ENCODE results near the gene GSK3B.

GSK3B gene

DNA sequence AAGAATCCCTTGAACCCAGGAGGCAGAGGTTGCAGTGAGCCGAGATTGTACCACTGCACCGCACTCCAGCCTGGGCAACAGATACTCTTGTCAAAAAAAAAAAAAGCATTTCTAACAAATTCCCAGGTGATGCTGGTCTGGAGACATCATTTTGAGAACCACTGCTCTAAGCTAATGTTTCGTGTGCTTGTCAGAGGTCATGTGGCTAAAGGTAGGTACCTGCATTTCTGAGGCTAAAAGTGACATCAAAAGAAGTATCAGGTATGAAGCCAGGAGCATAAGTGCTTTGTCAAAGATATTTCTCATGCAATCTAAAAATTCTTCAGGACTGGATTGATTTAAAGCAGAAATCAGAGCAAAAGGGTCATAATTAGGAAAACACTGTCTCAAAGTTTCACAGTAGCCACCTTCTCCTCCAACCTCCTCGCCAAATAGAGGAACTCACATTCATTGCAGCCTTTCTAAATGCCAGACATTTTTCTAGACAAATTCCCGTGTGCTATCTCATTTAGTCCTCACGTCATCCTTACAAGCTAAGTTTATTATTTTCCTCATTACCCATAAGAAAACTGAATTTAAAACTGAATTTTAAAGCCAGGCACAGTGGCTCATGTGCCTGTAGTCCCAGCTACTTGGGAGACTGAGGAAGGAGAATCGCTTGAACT lies 25.7 kb upstream of the GSK3B start:
- H3K4me1 ChIP-seq (ENCODE audit: control insufficient read depth in 1 of 2, insufficient read depth in 1 of 2, low read depth in 1 of 2, low read length in 1 of 2): no peaks in the 10 kb centered on the region
- H3K27ac ChIP-seq: no peak overlapping the region
- no peak overlapping the region for H3K4me3 ChIP-seq (ENCODE audit: low read depth in 1 of 2, low read length in 1 of 2)
- no peaks in the 10 kb centered on the region for H3K36me3 ChIP-seq
- no peaks in the 10 kb centered on the region for H3K9me3 ChIP-seq
- H3K27me3 ChIP-seq: no peaks in the 10 kb centered on the region
- TF ChIP-seq, protein P1, sequence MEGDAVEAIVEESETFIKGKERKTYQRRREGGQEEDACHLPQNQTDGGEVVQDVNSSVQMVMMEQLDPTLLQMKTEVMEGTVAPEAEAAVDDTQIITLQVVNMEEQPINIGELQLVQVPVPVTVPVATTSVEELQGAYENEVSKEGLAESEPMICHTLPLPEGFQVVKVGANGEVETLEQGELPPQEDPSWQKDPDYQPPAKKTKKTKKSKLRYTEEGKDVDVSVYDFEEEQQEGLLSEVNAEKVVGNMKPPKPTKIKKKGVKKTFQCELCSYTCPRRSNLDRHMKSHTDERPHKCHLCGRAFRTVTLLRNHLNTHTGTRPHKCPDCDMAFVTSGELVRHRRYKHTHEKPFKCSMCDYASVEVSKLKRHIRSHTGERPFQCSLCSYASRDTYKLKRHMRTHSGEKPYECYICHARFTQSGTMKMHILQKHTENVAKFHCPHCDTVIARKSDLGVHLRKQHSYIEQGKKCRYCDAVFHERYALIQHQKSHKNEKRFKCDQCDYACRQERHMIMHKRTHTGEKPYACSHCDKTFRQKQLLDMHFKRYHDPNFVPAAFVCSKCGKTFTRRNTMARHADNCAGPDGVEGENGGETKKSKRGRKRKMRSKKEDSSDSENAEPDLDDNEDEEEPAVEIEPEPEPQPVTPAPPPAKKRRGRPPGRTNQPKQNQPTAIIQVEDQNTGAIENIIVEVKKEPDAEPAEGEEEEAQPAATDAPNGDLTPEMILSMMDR (IDR thresholded peaks at IDR 0.05): no peak

- Histone ChIP-seq H3K27me3 (no peaks in the 10 kb centered on the region), H3K27ac (no peak overlapping the region), H3K4me1 (ENCODE audit: control insufficient read depth in 1 of 2, insufficient read depth in 1 of 2, low read depth in 1 of 2, low read length in 1 of 2) (no peaks in the 10 kb centered on the region), H3K9me3 (no peaks in the 10 kb centered on the region), H3K4me3 (ENCODE audit: low read depth in 1 of 2, low read length in 1 of 2) (no peak overlapping the region), H3K36me3 (no peaks in the 10 kb centered on the region)
- TF ChIP-seq, protein P1 (IDR thresholded peaks at IDR 0.05): no peak
These were observed 20.7 kb upstream of the GSK3B start for GRCh38 chr3:120114981-120115380.

GRCh38 chr3:120114376-120114775 lies 20.1 kb upstream of the GSK3B start:
- H3K4me1 ChIP-seq (ENCODE audit: control insufficient read depth in 1 of 2, insufficient read depth in 1 of 2, low read depth in 1 of 2, low read length in 1 of 2): no peaks in the 10 kb centered on the region
- no peaks in the 10 kb centered on the region for H3K36me3 ChIP-seq
- H3K4me3 ChIP-seq (ENCODE audit: low read depth in 1 of 2, low read length in 1 of 2): no peak overlapping the region
- H3K27me3 ChIP-seq: no peaks in the 10 kb centered on the region
- TF ChIP-seq, protein P1 (IDR thresholded peaks at IDR 0.05): no peak
- H3K27ac ChIP-seq: no peak overlapping the region
- no peaks in the 10 kb centered on the region for H3K9me3 ChIP-seq

- no peaks in the 10 kb centered on the region for H3K27me3 ChIP-seq
- no peak overlapping the region for H3K27ac ChIP-seq
- no peaks in the 10 kb centered on the region for H3K36me3 ChIP-seq
- H3K4me3 ChIP-seq (ENCODE audit: low read depth in 1 of 2, low read length in 1 of 2): no peak overlapping the region
- H3K4me1 ChIP-seq (ENCODE audit: control insufficient read depth in 1 of 2, insufficient read depth in 1 of 2, low read depth in 1 of 2, low read length in 1 of 2): no peaks in the 10 kb centered on the region
- TF ChIP-seq, protein P1 (IDR thresholded peaks at IDR 0.05): no peak
- no peaks in the 10 kb centered on the region for H3K9me3 ChIP-seq
These were observed 19.2 kb upstream of the GSK3B start for GRCh38 chr3:120113128-120114116.

DNA sequence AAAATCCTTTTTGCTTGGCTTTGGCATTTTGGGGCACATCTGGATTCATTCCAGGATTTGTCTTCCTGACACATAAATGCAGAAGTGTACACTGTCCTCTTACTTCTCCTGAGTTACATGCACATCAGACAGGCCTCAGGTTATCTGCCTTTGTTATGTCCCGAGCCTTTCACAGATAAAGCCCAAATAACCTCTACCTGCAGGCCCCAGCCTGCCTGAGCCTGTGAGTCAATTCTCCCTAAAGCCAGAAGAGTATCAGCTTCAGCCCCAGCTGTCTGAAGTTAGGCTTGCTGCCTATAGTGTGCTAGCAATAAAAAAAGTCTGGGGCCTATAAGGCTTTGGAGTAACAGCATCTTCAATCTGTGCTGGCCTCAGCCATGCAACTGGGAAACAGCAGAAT lies 17.7 kb upstream of the GSK3B start:
- TF ChIP-seq, protein P1 (IDR thresholded peaks at IDR 0.05): no peak
- H3K27ac ChIP-seq: no peak overlapping the region

More for the DNA sequence above, 17.7 kb upstream of the GSK3B start:
- H3K9me3 ChIP-seq: no peaks in the 10 kb centered on the region
- H3K4me3 ChIP-seq (ENCODE audit: low read depth in 1 of 2, low read length in 1 of 2): no peak overlapping the region
- H3K36me3 ChIP-seq: no peaks in the 10 kb centered on the region
- H3K4me1 ChIP-seq (ENCODE audit: control insufficient read depth in 1 of 2, insufficient read depth in 1 of 2, low read depth in 1 of 2, low read length in 1 of 2): no peaks in the 10 kb centered on the region
- no peaks in the 10 kb centered on the region for H3K27me3 ChIP-seq
